NCI-H1694 (cell line): Measurements from ENCODE around the gene OR52A5.

Experiments used
- DNase-seq: peaks from one replicate; lab custom pipeline; 2025; lab: John Stamatoyannopoulos, UW

Gene OR52A5

DNA sequence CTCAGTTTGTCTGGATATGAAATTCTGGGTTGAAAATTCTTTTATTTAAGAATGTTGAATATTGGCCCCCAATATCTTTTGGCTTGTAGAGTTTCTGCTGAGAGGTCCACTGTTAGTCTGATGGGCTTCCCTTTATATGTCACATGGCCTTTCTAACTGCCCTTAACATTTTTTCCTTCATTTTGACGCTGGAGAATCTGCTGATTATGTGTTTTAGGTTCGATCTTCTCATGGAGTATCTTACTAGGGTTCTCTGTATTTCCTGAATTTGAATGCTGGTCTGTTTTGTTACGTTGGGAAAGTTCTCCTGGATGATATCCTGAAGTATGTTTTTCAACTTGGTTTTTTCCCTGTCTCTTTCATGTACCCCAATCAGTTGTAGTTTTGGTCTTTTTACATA lies 22.8 kb downstream of the OR52A5 start:
- DNase-seq = no peak

DNA sequence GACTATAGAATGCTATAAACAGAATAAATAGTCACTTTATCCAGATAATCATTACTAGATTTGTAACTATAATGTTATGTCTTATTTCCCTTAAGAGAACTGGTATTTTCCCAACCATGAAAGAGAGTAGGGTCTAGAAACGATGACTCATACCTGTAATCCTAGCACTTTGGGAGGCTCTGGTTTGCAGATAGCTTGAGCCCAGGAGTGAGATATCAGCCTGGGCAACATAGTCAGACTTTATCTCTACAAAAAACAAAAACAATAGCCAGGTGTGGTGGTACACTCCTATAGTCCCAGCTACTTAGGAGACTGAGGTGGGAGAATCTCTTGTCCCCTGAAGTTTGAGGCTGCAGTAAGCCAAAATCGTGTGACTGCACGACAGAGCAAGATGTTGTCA lies 30.9 kb downstream of the OR52A5 start:
- DNase-seq = no peak

DNA sequence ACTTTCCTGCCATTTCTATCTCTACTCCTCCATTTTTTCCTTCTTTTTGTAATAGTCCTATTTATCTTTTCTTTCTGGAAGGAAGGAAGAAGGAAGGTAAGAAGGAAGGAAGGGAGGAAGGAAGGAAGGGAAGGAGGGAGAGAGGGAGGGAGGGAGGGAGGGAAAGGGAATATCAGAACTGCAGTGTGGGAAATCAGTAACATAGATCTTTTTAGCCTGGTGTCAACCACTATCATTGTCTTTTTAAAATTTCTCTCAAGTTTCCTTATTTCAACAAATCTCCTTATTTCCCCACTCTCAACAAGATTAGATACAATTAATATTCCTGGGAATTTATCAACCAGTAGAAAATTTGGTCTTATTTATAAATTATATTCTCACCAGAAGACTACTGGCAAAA lies 35.1 kb downstream of the OR52A5 start:
- DNase-seq = no peak

DNA sequence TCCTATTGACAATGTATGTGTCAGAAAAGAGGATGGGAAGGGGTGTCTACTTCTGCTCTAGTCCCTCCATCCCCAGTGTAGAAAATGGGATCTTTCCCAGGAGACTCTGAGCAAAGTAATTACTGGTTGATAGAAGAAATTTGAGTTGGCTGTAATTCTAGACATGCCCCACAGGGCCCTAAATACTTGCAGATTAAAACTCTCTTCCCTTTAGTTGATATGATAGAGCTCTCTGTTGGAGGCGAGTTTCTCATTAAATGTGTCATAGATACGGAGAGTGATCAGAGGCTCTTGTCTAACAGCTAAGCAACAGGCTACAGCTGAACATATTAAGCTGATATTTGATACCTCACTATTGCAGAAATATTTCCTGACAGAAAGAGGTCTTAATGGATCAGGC lies 35.9 kb downstream of the OR52A5 start:
- no peak for DNase-seq

DNA sequence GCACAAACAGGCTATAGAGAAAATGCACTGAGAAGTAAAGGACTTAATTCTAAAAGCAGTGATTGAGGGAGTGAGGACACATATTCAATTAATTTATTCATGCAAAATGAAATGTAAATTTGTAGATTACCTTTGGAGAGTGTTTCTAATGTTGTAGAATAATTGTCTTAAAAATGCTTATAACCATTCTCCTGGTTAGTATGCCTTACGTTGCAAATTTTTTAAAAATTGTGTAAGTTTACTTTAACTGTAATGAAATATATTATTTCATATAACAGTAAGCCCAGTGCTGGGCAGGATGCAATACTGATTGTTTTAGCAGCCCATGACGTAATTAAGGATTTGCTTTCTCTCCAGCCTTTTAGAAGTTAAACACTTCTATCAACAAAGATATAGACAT lies 42.1 kb downstream of the OR52A5 start:
- no peak for DNase-seq

DNA sequence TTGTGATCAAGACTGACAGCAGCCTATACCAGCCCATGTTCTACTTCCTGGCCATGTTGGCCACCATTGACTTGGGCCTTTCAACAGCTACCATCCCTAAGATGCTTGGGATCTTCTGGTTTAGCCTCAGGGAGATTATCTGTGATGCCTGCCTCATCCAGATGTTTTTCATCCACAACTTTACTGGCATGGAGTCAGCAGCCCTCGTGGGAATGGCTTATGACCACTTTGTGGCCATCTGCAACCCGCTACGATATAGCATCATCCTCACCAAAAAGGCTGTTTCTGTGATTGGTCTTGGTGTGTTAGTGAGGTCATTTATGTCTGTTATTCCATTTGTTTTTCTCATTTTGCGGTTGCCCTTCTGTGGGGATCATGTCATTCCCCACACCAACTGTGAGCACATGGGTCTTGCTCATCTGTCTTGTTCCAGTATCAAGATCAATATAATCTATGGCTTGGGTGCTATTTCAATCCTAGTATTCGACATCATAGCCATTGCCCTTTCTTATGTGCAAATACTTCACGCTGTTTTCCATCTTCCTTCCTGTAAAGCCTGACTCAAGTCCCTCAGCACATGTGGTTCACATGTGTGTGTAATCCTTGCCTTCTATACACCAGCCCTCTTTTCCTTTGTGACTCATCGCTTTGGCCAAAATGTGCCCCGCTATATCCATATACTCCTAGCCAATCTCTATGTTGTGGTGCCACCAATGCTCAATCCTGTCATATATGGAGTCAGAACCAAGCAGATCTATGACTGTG lies 45.2 kb downstream of the OR52A5 start:
- no peak for DNase-seq

DNA sequence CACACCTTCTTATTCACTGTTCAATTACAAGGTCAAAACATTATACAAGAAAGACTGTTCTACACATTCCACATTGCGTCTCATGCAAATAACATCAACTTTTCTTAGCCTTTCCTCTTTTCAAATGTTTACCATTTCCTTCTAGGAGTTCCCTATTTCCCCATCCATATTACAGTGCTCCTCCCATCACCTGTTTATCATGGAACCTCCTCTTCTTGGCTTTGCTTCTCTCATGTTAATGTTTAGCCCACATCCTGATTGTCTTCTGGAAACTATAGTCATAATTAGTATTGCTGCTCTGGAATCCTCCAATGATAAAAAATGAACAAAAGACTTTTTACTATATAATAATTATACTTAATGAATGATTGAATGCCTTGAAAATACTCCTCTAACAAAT lies 47.5 kb downstream of the OR52A5 start:
- DNase-seq = no peak

DNA sequence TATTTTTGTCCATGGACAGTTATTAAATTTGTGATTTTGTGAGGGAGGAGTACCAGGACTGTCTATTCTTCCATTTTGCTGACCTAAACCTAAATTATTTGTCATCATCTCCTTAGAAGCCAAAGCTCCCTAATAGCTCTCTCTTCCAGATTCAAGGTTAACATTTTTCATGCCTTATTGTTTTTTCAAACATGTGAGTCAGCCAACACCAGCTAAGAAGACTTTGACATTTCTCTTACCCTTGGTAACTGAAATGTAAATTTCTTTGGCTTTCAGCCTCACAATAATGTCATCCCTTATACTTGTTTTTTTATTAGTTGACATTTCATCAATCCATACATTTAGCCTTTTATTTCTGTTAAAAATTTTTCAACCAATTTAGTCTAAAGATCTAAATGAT lies 49.6 kb downstream of the OR52A5 start:
- DNase-seq = no peak

DNA sequence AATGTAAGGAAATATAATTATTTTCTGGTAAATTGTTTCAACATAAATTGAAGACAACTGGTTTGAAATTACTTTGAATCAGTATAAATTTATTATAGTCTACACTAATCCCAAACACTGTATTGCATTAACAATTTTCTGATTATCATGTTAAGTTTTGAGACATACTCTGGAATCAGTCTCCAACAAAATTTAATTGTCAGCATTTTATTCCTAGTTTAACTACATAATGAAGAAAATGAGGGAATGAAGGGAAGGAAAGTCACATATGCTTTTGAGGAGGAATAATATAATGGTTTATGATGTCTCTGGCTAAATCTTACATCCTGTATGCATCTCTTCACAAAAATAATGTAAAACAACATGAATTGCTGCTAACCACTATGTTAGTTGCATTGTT lies 54.6 kb downstream of the OR52A5 start:
- DNase-seq = no peak

DNA sequence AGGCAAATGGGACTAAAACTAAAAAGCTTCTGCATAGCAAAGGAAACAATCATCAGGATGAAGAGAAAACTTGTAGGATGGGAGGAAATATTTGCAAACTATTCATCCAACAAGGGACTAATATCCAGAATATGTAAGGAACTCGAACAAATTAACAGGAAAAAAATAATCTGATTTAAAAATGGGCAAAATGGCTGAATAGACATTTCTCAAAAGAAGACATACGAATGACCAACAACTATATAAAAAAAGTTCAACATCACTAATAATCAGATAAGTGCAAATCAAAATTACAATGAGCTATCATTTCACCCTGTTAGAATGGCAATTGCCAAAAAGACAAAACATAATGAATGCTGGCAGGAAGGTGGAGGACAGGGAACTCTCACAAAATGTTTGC lies 56.8 kb downstream of the OR52A5 start:
- DNase-seq = no peak
